Stimulated activated CD4-positive, alpha-beta T cell treated with anti-CD3 and anti-CD28 coated beads, Interleukin-4, amount 100 ng/mL, for 48 hours (primary cell): ENCODE measurements around the gene DHCR24.

Experiments used
- DNase-seq, 2 donors: peaks; one replicate each; pipeline ENCODE4 v3.0.0-alpha.2; 2020; ENCODE audit warnings: low read depth in 2 of 2

Gene DHCR24

DNA sequence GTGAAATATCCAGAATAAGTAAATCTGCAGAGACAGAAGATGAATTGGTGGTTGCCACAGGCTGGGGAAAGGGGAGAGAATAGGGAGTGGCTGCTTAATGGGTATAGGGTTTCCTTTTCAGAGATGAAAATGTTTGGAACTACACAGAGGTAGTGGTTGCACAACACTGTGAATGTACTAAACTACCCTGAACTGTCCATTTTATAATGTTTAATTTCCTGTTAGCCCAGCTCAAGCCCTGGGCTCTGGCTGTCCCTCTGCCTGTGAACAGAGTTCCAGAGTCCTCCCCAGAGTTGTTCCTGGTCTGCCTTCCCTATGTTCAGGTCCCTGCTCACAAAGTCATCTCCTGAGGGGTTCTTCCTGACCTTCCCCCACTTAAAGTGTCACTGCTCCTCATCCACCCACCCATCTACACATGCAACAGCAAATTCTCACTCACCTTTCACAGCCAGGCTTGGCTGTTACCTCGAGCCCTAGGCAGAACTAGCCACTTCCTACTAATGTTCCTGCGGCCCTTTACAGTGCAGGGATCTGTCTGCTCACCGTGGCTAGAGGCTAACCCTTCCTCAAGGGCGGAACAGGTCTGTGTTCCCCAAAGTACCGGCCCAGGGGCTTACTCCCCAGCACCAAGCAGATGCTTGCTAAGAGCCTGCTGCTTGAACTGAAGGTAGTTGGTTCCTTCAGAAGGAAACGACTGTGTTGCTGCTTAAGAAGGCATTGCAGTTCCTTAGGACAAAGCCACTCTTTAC is 22.4 kb downstream of the DHCR24 start:
- DNase-seq = no peak

DNA sequence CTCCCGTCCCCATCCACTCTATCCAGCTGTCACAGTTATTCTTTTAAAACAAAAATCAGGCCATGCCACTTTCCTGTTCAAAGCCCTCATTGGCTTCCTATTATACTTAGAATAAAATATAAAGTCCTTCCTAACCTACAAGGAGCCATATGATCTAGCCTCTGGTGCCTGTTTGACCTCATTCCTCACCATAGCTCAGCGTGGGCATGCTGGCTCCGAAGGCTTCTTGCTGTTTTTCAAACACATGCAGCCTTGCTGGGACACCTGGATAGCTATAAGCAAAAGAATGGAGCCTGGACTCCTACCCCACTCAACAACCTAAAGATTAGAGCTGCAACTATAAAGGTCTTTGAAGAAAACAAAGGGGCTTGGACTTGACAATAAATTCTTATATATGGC is 23.7 kb downstream of the DHCR24 start:
- DNase-seq = no peak

DNA sequence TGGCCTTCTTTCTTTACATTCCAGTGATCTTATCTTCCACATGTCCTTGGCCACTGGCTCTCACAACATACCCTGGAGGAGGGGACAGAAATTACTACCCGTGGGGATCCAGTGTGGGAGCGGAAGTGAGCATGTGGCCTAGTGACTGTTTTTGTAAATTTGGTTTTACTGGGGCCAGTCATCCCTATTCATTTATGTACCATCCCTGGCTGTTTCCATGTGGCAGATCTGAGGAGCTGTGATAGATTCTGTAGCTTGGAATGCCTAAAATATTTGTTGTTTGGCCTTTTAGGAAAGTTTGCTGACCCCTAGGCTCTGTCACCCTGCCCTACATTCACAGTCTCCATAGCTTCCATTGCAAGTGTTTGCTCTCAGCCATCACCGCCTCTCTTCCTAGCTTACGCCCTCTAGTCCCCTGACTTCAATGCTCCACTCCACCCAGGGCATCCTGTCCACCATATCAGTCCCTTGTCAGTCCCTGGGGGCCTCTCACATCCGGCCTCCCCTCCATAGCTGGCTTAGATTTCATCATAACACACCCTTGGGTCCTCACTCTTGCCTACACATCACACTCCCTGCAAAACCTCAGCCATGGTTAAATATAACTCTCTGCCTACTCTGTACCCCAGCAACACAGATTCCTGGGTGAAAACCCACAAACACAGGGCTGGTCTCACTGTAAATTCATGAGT is 25.8 kb downstream of the DHCR24 start:
- DNase-seq = no peak

DNA sequence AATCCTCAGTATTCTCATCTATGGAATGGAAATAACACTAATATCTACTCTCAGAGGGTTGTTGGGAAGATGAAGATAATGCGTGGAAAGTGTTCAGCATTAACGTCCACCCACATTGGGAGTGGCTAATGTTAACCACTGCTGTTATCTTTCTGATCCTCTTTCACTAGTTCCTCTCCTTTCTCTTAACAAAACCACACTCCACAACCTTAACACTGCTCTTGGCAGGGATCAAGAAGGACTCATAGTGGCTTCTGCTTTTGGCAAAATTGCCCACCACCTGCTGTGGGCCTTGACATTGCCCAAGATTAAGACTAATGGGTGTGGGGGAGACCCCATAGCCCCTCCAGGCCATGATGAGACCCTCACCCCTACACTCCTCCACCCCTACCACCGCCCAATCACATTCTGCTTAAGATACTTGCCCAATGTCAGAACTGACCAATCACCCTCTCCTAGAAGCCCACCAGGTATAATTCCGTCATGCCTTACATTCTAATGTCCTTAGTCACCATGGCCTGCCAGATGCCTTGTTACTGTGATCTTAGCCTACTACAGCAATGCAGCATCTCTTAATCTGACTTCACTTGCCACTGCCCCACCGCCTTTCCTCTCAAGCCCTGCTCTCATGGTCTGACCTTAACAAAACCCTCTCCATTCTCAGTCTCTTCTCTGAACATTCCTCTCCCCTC is 27.1 kb downstream of the DHCR24 start:
- no peak for DNase-seq

DNA sequence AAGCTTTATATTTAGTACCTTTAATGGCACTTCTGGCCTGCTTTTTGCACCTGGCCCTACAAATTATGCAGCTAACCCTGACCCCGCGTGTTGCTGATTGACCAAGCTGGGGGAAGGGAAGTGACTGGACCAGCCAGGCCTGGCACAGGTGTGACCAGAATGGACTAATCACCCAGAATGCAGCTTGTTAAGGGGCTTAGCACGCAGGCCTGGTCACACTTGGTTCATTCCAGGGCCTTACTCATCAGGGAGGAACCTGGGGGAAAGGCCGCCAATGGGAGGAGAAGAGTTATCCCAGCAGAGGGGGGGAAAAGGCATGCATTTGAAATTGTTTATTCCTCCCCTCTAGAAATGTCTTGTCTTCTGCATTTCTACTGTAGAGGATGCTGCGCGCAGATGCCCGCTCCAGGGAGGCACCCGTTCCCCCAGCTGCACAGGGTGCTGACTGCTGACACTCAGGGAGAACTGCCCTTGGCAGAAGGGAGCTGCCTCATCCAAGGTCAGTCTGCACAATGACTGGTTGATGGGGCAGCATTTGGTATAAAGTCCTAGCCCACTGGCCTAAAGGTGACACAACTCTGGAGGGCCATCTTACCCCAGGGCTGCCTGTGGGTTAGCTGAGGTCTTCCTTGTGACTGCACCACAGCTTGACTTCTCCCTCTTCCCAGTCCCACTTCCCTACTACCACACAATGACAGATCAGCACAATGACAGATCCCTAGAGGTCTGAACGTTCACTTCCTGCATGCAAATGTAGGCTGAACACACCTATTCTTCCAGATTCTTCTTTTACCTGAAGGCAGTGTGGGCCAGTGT is 29.0 kb downstream of the DHCR24 start:
- DNase-seq = no peak

DNA sequence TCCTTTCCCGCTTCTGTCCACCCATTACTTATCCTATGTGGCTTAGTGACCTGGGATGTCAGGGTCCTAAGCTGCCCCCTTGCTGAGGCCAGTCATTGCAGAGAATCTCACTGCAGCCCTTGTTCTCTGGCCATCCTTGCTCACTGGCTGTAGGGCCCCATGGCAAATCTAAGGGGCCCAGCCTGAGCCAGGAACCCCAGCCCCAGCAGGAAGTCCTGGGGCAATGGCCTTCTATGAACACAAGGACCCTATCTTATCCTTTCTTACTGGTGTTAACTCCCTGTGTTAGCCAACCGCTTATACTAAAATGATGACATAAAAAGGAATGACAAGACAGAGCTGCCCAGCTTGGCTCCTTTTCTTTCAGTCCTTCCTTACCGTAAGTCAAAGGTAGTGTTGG is 29.9 kb downstream of the DHCR24 start:
- no peak for DNase-seq

DNA sequence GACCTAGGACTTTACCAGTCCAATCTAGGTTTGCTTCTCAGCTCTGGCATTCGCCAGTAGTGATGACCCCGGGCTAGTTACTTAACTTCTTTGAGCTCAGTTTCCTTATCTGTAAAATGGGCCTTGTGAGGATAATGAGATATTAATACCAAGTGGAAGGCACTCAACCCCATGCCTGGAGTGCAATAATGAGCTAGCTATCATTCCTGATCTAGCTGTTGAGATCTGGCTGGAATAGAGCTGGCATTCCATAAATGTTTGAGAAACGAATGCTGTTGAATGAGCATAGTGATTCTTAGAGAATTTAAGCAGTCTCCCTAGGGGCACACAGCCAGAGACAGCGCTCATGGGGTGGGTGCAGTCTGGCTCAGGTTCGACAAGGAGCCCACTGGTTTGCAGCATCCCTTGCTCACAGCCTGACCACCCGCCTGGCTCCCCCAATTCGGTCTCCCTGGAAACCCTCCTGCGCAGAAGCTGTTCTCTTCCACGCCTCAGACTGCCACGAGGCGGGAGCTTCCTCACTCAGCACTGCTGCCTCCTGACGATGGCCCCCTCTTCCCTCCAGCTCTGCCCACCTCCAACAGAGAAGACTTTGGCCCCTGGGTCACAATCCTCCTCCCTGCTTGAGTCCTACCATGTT is 32.5 kb downstream of the DHCR24 start:
- DNase-seq = no peak

DNA sequence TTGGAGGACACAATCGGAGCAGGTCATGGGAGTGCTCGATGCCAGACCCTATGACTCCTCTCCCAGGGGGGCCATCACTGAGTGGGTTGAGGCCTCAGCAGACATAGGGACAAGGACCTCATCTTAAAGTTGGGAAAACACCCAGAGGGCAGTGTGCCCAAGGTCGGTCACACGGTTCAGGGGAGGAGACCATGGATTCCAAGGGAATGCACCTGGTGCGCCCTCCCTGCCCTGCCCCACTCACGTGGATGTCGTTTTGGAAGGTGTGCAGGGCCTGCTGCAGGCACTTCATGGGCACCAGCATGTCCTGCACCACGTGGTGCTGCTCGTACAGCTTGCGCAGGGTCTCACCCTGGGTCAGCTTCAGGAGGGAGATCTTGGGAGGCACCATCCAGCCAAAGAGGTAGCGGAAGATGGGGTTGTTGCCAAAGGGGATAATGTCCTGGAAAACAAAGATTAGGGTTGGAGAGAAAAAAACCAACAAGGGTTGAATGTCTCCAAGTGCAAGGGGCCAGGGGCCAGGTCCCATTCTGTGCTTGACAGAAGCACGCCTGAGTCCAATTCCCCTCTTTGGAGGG is 33.1 kb downstream of the DHCR24 start:
- DNase-seq = no peak

DNA sequence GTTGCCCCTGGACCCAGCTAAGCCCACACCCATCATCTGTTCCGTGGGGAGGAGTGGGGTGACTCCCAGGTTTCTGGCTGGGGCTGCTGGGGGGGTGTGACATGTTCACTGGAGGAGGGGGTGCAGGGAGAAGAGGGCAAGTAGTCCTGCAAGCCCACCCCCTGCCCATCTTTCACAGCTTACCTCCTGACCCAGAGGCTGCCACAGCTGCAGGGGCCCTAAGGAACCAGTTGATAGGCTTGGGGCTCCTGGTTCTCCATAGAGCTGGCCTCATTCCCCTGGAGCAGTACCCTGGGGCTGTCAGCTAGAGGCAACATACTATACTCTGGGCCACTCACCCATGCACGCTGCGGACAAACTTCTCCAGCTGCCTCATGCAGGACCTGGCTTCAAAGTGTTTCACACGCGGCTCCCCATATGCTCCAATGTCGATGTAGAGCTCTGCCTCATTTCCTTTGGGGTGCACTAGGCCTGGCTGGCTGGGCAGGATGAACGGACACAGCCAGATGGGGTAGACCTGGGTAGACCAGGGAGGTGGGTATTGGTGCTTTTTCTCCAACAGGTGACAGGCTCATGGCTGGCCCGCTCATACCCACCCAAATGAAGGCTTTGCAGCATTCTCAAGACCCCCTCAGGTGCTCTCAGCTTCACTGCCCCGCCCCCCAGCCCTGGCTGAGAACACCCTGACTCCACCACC is 33.8 kb downstream of the DHCR24 start:
- no peak for DNase-seq

DNA sequence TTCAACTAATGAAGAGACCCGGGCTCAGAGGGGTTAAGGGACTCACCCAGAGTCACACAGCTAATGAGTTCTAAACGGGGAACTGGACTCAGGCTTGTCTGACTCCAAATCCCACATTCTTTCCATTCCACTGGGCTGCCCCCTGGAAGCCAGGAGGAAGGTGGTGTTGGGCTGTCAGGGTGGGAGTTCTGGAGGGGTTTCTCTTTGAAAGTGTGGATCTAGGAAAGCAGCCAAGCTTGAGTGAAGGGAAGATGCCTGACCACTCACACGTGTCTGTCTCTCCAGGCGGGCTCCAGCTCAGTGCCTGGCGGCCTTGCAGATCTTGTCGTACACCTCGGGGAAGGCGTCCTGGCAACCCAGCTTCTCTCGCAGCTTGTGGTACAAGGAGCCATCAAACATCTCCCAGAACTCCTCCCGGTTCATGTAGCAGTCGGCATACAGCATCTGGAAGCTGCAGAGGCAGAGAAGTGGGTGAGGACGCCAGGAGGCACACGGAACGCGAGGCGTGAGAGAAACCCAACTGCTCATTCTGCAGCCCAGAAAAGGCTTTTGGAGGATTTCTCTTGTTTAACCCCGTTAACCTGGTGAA is 35.0 kb downstream of the DHCR24 start:
- DNase-seq = no peak

DNA sequence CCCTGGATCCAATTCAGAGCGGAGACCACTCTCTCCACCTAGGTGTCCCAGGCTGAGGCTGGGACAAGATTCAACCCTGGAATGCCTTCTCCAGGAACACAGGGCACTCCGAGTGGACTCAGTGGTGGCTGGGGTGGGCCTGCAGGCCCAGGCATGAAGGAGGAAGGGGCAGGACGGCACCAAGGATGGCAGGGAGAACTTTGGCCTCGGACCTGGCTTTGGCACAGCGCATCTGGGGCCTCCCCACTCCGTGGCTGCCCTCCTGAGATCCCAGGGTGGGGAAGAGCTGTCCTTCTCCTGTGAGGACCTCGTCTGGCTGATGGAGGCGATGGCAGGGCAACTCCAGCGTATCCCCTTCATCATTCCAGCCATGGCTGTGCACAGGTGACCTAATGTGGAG is 35.6 kb downstream of the DHCR24 start:
- no peak for DNase-seq

DNA sequence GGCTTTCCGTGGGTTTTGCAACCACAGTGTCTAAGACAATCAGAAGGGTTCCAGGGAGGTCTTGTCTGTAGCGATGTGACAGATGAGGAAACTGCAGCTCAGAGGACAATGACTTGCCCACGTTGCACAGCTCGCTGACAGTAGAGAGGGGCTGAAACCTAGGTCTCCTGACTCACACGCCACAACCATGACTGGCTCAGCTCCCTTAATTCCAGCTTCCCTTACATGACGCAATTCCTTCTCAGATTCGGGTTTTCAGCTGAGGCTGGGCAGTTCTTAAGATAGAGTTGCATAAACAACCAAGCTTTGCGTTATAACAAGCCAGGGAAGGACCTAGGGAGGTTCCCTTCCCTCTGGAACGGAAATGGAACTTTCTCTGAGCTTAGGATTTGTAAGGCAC is 36.3 kb downstream of the DHCR24 start:
- DNase-seq = no peak

DNA sequence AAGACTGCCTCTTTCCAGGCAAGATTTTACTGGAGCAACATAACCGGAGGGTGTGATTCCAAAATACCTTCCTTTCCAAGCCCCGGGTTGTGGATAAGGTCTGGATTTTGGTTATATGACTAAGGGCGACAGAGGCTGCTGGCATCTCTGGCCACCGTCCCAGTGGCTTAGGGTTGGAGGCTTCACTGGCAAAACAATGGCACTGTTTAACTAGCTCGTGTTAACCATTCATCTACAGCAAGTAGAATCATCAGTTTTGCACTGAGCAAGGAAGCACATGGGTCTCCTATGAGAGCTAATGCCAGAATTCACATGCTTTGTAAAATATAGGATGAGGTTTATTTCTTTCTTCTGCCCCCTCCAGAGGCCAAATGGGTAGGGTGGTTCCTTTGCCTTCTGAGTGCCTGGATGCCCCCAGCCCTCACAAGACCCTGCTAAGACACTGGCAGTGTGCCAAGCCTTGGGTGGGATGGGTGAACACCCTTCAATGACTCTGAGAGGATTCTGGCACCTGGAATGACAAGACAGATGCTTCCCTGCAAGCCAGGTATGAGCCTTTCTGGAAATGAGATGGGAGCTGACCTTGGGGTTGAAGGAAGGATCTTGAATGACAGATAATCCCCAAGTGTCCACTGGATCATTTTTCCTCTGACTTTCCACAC is 36.8 kb downstream of the DHCR24 start:
- no peak for DNase-seq

DNA sequence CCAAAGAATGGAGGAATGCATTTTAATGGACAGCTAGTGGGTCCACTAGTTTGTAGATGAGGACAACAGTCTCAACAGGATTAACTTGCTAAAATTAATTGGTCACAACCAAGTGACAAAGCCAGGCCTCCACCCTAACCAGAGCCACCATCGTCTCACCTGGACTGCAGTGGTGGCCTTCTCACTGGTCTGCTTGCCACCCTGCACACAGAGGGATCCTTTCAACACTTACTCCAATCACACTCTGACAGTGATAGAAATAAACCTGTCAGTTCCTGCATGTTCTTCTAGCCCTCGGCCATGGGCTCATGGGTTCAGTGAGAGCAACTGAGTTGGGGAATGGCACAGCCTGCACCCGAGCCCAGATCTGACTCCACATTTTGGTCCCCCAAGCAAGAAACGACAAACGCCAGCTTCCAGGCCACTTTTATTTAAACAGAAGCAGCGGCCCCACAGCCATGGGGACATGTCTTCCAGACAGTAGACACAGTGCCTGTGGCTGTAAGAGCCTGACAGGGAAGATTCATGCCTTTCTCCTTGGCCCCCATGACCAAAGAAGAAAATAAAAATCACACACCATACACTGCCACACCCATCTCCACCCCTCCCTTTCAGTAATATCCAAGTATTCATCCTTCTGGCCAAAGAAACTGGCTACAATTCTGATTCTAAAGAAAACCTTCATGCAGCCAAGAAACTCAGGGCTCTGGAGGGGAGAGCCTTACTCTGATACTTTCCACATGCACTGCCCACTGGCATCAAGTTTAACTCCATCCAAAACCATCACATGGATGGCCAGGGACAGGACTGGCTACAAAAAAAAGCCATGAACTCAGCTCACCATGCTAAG is 37.6 kb downstream of the DHCR24 start:
- no peak for DNase-seq

DNA sequence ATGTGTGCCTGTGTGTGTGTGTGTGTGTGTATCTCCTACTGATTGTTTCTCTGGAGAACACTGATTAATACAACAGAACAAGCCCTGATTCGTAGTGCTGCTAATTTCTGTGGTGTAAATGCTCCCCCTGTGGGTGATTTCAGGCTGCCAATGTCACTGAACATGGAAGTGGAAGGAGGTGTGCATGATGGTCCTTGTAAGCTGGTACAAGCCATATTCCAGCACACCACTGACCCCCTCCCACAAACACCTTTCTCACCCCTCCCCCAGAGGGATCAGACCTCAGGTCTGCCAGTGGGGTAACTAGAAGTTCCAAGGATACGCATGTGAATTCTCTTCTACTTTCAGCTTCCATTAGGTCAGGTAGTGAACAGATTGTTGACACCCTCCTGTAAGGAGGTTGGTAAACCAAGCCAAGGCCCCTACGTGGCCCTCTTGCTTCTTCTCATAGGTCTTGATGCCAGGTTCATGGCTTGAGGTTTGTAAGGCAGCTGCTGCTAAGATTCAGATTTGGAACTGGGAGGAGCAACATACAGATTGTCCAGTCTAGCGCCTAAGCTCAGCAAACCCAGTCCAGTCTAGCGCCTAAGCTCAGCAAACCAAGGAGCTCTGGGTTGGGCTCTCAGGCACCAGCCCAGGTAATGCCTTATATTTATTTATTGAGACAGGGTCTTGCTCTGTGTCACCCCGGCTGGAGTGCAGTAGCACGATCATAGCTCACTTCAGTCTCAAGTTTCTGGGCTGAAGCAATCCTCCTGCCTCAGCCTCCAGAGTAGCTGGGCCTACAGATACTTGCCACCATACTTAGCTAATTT is 38.7 kb downstream of the DHCR24 start:
- DNase-seq = no peak

DNA sequence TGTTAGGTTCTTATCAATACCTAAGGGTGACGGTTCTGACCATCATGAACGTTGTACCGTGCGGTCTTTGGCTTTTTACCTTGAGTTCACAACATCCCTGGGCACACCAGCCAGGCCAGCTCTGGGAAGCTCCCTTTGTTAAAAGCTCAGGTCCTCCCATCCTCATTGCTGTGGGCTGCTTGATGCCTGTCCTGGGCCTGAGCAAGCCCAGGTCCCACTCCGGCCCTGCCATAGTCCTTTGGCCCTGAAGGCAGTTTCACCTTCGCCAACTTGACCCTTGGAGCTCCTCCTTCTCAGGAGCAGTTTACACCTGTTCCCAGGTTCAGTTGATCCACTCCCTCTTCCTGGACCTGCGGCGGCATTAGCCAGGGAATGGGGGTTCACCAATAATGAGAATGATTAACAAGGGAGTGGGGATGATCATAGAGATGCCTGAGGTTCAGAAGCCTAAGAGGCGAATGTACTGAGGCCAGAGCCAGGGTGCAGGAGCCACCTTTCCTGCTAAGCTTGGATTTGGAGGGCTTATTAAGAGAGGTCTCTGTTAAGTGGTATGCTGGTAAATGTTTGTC is 40.2 kb downstream of the DHCR24 start:
- no peak for DNase-seq

DNA sequence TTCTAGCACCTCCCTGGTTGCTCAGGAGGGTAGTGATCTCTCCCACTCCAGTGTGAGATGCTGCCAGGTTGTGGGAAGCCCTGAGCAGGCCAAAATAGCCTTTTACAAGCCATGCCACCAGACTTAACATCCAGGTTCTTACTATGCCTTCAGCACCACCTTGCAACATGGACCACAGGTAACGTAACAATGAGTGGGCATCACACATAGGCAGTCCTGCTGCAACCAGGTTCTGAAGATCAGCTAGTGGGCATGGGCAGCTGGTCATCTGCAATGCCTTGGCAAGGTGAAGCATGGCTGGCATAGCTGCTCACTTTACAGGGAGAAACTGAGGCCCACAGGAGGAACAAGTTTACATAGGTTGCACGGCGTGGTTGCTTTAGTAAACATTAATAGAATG is 40.7 kb downstream of the DHCR24 start:
- no peak for DNase-seq

DNA sequence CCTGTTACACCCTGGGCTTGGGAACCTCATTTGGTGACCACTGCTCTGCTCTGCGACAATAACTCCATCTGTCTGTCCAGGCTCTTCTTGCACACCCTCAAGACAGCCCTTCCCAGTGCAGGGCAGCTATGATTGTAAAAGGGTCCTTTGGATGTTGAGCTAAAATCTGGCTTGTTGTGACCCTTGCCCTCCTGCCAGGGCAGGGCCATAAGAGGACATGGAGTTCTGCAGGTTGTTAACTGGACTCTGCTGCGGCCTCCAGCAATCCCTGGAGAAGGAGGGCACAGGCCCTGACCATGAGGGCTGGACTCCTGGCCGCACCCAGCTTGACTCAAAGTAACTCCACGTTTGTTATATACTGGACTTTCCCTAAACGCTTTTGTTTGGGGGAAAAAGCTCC is 41.2 kb downstream of the DHCR24 start:
- DNase-seq = no peak
